Activated CD4-positive, alpha-beta T cell treated with anti-CD3 and anti-CD28 coated beads, Interleukin-2, amount 50 U/mL, for 24 hours (primary cell): ENCODE results near the gene ANAPC2.

Source experiments
- DNase-seq, 2 donors: peaks; one replicate each; pipeline ENCODE4 v3.0.0-alpha.2; 2020; ENCODE audit warnings: low read depth in 1 of 2, low spot score in 1 of 2

Gene ANAPC2

GRCh38 chr9:137216188-137216965 is 28.0 kb upstream of the ANAPC2 start:
- no peak for DNase-seq

- no peak for DNase-seq
Observed at GRCh38 chr9:137215196-137215986, 27.0 kb upstream of the ANAPC2 start.

- no peak for DNase-seq
Observed at GRCh38 chr9:137214620-137215019, 26.3 kb upstream of the ANAPC2 start.

GRCh38 chr9:137213160-137214060 is 25.1 kb upstream of the ANAPC2 start:
- DNase-seq: no peak

- no peak for DNase-seq
Observed at GRCh38 chr9:137212520-137212919, 24.2 kb upstream of the ANAPC2 start.

- DNase-seq: no peak
Observed at GRCh38 chr9:137211532-137211931, 23.2 kb upstream of the ANAPC2 start.

GRCh38 chr9:137206602-137207001 is 18.2 kb upstream of the ANAPC2 start:
- DNase-seq: no peak

GRCh38 chr9:137205126-137206069 is 17.0 kb upstream of the ANAPC2 start, which contains the start of the genes NDOR1 and TMEM203:
Gene NDOR1, plus strand, starts transcription at chr9:137205700. Its CDS starts 78 bp downstream, at chr9:137205778.
Gene TMEM203, minus strand, starts transcription at chr9:137205648. Its CDS starts 234 bp downstream, at chr9:137205414.
- DNase-seq: peak; percentile 92 to 93

- DNase-seq: no peak
Observed at GRCh38 chr9:137204731-137205125, 16.4 kb upstream of the ANAPC2 start.

- DNase-seq: no peak
Observed at GRCh38 chr9:137202966-137203365, 14.6 kb upstream of the ANAPC2 start.

- DNase-seq: no peak
Observed at GRCh38 chr9:137201205-137201868, 13.0 kb upstream of the ANAPC2 start.

GRCh38 chr9:137200311-137201204 is 12.2 kb upstream of the ANAPC2 start, which contains the start of gene TPRN:
Gene TPRN, minus strand, starts transcription at chr9:137200741. Its CDS starts 30 bp downstream, at chr9:137200711.
- DNase-seq: peak; percentile 88 to 99

GRCh38 chr9:137199411-137200121 is 11.2 kb upstream of the ANAPC2 start:
- DNase-seq: no peak

GRCh38 chr9:137198902-137199283 is 10.5 kb upstream of the ANAPC2 start:
- DNase-seq: no peak

- DNase-seq: no peak
Observed at GRCh38 chr9:137198051-137198901, 9.9 kb upstream of the ANAPC2 start.

- no peak for DNase-seq
Observed at GRCh38 chr9:137195525-137196220, 7.3 kb upstream of the ANAPC2 start.
